HG02798 (cell line): ENCODE data around the gene MKNK1.
"Not testable (repeated sequence)": the region's sequence is repeated elsewhere in the genome, so short reads cannot be mapped to it uniquely, and the experiment has no call there.

Experiments used
- ATAC-seq: cut with Tn5 transposase; IDR thresholded peaks from one replicate; pipeline ENCODE4 v1.9.1; 2021; ENCODE audit warnings: mild to moderate bottlenecking; ENCODE audit not compliant: unreplicated experiment, poor library complexity

MKNK1 gene

GRCh38 chr1:46603858-46604549, at the start of gene MKNK1:
TSS of gene MKNK1 (minus strand) at chr1:46604268. CDS start at chr1:46583327, 20,941 bp downstream.
- ATAC-seq, result peak; percentile 98

- ATAC-seq, result no peak
Observed at GRCh38 chr1:46653405-46653958, 49.4 kb upstream of the MKNK1 start.

- ATAC-seq, result no peak
Observed at GRCh38 chr1:46652321-46653100, 48.4 kb upstream of the MKNK1 start.

- not testable (repeated sequence) for ATAC-seq
Observed at GRCh38 chr1:46651152-46651551, 47.1 kb upstream of the MKNK1 start.

GRCh38 chr1:46650491-46650890, 46.4 kb upstream of the MKNK1 start:
- ATAC-seq, result no peak

GRCh38 chr1:46649764-46650163, 45.7 kb upstream of the MKNK1 start:
- no peak for ATAC-seq

- ATAC-seq, result no peak
Observed at GRCh38 chr1:46647611-46648010, 43.5 kb upstream of the MKNK1 start.

GRCh38 chr1:46646844-46647243, 42.8 kb upstream of the MKNK1 start:
- ATAC-seq, result no peak

GRCh38 chr1:46646331-46646730, 42.3 kb upstream of the MKNK1 start:
- ATAC-seq, result no peak

GRCh38 chr1:46645815-46646214, 41.7 kb upstream of the MKNK1 start:
- no peak for ATAC-seq

- ATAC-seq, result no peak
Observed at GRCh38 chr1:46643368-46643775, 39.3 kb upstream of the MKNK1 start.

- ATAC-seq, result no peak
Observed at GRCh38 chr1:46642115-46642680, 38.1 kb upstream of the MKNK1 start.

GRCh38 chr1:46639547-46639946, 35.5 kb upstream of the MKNK1 start:
- ATAC-seq, result no peak

- no peak for ATAC-seq
Observed at GRCh38 chr1:46638921-46639320, 34.9 kb upstream of the MKNK1 start.

GRCh38 chr1:46637444-46638083, 33.5 kb upstream of the MKNK1 start:
- ATAC-seq, result no peak

GRCh38 chr1:46635205-46635604, 31.1 kb upstream of the MKNK1 start:
- ATAC-seq, result no peak

- no peak for ATAC-seq
Observed at GRCh38 chr1:46630719-46631118, 26.7 kb upstream of the MKNK1 start.

- no peak for ATAC-seq
Observed at GRCh38 chr1:46623743-46624644, 19.9 kb upstream of the MKNK1 start.

- ATAC-seq, result no peak
Observed at GRCh38 chr1:46622344-46622743, 18.3 kb upstream of the MKNK1 start.

GRCh38 chr1:46621930-46622329, 17.9 kb upstream of the MKNK1 start:
- ATAC-seq, result no peak
